ENCODE measurements around the gene CFAP251. TPM values are rescaled to one million over a fixed set of nuclear protein-coding genes. Genes with fewer than 3 reads are reported as not detected.
A peak's percentile ranks its signal among the peaks of the same experiment; 100 is the strongest.

The CFAP251 gene
- total RNA-seq, 2 experiments from 2014 or later = 0.59 to 0.65 TPM

DNA sequence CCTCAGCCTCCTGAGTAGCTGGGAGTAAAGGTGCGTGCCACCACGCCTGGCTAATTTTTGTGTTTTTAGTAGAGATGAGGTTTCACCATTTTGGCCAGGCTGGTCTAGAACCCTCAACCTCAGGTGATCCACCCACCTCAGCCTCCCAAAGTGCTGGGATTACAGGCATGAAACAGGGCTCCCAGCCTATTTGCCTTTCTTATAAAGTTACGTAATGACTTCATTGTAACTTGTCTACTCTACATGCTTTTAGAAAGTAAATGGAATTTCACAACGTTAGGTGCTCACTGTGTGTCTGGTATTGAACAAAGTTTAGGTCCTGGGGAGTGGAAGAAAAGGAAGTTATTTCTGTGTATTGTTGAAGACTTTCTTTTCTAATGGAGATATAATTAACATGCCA is 12.5 kb downstream of the CFAP251 start:
- CTCF ChIA-PET = interaction anchor here (0.6 kb wide), 1 partner anchor 251 kb away, joined by 3 read pairs; no protein-coding TSS in a partner anchor
- POLR2A ChIA-PET = interaction anchor here (0.7 kb wide), 1 partner anchor 97 kb away, joined by 3 read pairs; no protein-coding TSS in a partner anchor

DNA sequence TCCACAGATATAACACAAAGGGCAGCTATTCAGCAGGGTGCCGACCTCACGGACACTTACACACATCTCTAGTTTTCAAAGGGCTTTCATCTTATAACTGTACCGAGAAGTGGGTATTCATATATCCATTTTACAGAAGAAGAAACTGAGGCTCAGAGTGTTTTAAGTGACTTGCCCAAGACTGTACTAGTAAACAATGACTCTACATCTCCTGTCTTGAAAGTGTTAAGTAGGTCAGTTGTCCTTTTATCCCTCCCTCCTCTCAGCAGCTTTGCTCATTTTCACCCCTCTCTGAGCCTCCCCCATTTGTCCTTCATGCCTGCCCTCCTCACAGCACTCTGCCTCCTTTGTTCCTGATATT is 13.8 kb downstream of the CFAP251 start:
- no peaks in the 10 kb centered on the region for H3K4me1 Mint-ChIP-seq
- DNase-seq (no peak), ATAC-seq (no peak)
- intact Hi-C loops (cut with DNase I, micrococcal nuclease) = no loop called here
- CTCF ChIA-PET = interaction anchor here (0.8 kb wide), 1 partner anchor 17 kb away, joined by 3 read pairs; no protein-coding TSS in a partner anchor
- no peaks in the 10 kb centered on the region for H3K27me3 Mint-ChIP-seq
- no peak overlapping the region for H3K4me3 Mint-ChIP-seq
- H3K36me3 Mint-ChIP-seq (ENCODE audit: low read depth) = no peaks in the 10 kb centered on the region
- no peaks in the 10 kb centered on the region for H3K9me3 Mint-ChIP-seq (ENCODE audit: low read depth)
- POLR2A ChIA-PET = no interaction called here
- no peak overlapping the region for H3K27ac Mint-ChIP-seq

More for the DNA sequence above, 12.5 kb downstream of the CFAP251 start:
- H3K36me3 Mint-ChIP-seq (ENCODE audit: low read depth) = no peaks in the 10 kb centered on the region
- H3K4me3 Mint-ChIP-seq = no peak overlapping the region
- H3K9me3 Mint-ChIP-seq (ENCODE audit: low read depth) = no peaks in the 10 kb centered on the region
- DNase-seq = no peak
- intact Hi-C loops (cut with DNase I, micrococcal nuclease) = no loop called here
- H3K27me3 Mint-ChIP-seq = no peaks in the 10 kb centered on the region
- no peaks in the 10 kb centered on the region for H3K4me1 Mint-ChIP-seq
- H3K27ac Mint-ChIP-seq = no peak overlapping the region
- no peak for ATAC-seq

DNA sequence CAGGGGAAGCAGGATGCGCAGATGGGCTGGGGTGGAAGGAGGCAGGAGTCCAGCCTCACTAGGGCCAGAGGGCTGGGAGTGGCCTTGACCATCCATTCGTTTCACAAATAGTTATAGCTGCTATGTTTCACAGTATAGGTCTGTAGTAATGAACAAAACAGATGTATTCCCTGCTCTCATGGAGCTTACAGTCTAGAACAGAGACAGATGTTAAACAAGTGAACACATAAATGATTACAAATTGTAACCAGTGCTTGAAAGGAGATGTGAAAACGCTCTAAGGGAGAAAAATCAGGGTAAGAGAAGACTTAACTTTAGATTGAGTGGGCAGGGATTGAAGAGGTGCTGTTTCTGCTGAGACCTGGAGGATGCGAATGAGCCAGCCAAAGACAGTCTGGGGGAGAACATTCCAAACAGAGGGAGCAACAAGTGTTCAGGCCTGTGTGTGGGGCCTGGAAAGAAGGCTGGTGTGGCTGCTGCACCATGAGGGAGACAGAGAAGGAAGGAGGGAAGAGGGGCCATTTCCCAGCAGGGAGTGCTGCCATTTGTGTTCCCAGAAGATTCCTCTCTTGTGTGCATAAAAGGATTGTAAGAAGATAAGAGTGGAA is 14.6 kb downstream of the CFAP251 start:
- H3K4me3 Mint-ChIP-seq = no peak overlapping the region
- CTCF ChIA-PET = interaction anchor here (0.8 to 0.9 kb wide), 2 partner anchors 15 to 17 kb away, joined by 3 read pairs; partner anchors contain the start of gene CFAP251
- H3K27ac Mint-ChIP-seq = no peak overlapping the region
- peaks cover 2% of the 10 kb centered on the region for H3K4me1 Mint-ChIP-seq
- ATAC-seq (no peak), DNase-seq (no peak)
- H3K9me3 Mint-ChIP-seq (ENCODE audit: low read depth) = no peaks in the 10 kb centered on the region
- intact Hi-C loops (cut with DNase I, micrococcal nuclease) = no loop called here
- no peaks in the 10 kb centered on the region for H3K27me3 Mint-ChIP-seq
- POLR2A ChIA-PET = interaction anchor here (0.6 kb wide), 1 partner anchor 31 kb away, joined by 3 read pairs; no protein-coding TSS in a partner anchor
- no peaks in the 10 kb centered on the region for H3K36me3 Mint-ChIP-seq (ENCODE audit: low read depth)

DNA sequence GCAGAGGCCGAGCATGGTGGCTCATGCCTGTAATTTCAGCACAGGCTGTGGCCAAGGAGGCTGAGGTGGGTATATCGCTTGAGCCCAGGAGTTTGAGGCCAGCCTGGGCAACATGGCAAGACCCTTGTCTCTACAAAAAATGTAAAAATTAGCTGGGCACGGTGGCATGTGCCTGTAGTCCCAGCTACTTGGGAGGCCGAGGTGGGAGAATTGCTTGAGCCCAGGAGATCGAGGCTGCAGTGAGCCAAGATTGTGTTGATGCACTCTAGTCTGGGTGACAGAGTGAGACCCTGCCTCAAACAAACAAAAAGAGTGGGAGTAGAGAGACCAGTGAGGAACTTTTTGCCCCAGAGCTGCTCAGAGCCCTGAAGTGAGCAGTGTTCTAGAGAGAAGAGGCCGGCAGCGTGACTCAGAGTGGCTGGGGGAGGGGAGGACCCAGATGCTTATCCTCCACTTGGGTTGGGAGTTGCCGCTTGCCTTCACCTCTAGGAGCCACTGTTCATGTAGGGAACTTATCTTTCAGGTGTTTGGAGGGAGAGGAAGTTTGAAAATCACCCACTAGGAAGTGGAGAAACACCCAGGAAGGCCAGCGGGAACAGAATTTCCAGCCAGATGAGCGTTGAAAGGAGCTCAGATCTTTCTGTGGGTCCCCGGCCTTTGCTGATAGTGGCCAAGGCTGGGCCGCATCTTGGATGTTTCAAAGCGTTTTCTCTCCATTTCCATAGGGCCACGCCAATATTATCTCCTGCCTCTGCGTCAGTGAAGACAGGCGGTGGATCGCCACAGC is 15.3 kb downstream of the CFAP251 start:
- Mint-ChIP-seq H3K4me1 (peaks cover 2% of the 10 kb centered on the region), H3K36me3 (ENCODE audit: low read depth) (no peaks in the 10 kb centered on the region), H3K4me3 (no peak overlapping the region), H3K27me3 (no peaks in the 10 kb centered on the region), H3K9me3 (ENCODE audit: low read depth) (no peaks in the 10 kb centered on the region), H3K27ac (no peak overlapping the region)
- DNase-seq (no peak), ATAC-seq (no peak)
- ChIA-PET POLR2A (interaction anchor here (0.6 kb wide), 1 partner anchor 31 kb away, joined by 3 read pairs; no protein-coding TSS in a partner anchor), CTCF (interaction anchor here (0.9 kb wide), 1 partner anchor 15 kb away, joined by 3 read pairs; the partner anchor contains the start of gene CFAP251)
- intact Hi-C loops (cut with DNase I, micrococcal nuclease) = no loop called here

DNA sequence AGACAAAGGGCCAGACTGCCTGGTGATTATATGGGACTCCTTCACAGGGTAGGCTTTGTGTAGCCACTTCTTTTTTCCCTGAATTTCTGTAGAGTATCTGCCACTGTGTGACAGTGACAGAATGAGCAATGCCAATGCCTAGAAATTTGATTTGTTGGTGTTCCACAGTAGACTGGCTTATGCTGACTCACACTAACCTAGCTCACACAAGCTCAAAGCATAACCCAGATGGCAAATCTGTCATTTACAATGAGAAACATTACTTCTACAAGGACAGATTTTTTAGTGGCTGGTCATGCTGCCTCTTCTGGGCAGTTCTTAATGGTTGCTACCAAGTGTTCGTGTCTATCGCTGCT is 15.9 kb downstream of the CFAP251 start:
- ChIA-PET POLR2A (no interaction called here), CTCF (interaction anchor here (0.6 kb wide), 1 partner anchor 139 kb away, joined by 3 read pairs; no protein-coding TSS in a partner anchor)
- DNase-seq = no peak

DNA sequence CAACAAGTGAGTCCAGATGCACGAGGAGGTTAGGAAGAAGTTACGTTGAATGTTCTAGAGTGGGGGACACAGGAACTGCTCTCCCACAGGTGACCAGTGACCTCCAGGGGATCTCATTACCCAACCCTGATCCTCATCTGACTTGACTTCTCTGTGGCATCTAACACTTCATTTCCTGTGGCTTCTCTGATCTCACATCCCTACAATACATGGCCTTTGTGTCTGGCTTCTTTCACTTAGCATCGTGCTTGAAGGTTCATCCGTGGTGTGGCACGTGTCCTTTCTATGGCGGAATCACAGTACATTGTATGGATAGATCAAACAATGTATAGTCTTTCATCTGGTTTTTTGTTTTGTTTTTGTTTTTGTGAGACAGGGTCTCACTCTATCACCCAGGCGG is 19.3 kb downstream of the CFAP251 start:
- H3K4me3 Mint-ChIP-seq = no peak overlapping the region
- no peaks in the 10 kb centered on the region for H3K36me3 Mint-ChIP-seq (ENCODE audit: low read depth)
- no peaks in the 10 kb centered on the region for H3K9me3 Mint-ChIP-seq (ENCODE audit: low read depth)
- ATAC-seq = peak; percentile 30
- ChIA-PET POLR2A (interaction anchor here (0.7 kb wide), 1 partner anchor 210 kb away, joined by 3 read pairs; no protein-coding TSS in a partner anchor), CTCF (no interaction called here)
- peaks cover 2% of the 10 kb centered on the region for H3K4me1 Mint-ChIP-seq
- DNase-seq = no peak
- no peak overlapping the region for H3K27ac Mint-ChIP-seq
- H3K27me3 Mint-ChIP-seq = no peaks in the 10 kb centered on the region
- intact Hi-C loops (cut with DNase I, micrococcal nuclease) = no loop called here

More for the DNA sequence above, 15.9 kb downstream of the CFAP251 start:
- ATAC-seq = no peak
- no peaks in the 10 kb centered on the region for H3K9me3 Mint-ChIP-seq (ENCODE audit: low read depth)
- no peak overlapping the region for H3K4me3 Mint-ChIP-seq
- H3K27me3 Mint-ChIP-seq = no peaks in the 10 kb centered on the region
- no peak overlapping the region for H3K27ac Mint-ChIP-seq
- H3K4me1 Mint-ChIP-seq = peaks cover 2% of the 10 kb centered on the region
- intact Hi-C loops (cut with DNase I, micrococcal nuclease) = no loop called here
- H3K36me3 Mint-ChIP-seq (ENCODE audit: low read depth) = no peaks in the 10 kb centered on the region

DNA sequence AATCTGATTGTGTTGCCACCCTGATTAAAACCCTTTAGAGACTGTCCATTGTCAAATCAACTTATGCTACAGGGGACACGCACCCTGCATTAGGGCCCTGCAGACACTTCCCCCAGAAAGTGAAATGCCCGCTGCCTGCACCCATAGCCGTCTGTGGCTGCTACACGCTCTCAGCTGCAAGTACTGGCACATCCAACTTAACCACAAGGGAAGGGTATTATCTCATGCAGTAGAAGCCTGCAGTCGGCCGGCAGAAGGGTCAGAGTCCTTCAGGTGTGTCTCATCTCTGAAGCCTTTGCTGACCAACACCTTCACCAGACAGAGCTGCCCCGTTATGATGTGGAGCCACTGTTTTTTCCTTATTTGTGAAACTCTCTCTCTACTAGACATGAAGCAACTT is 20.8 kb downstream of the CFAP251 start:
- no peak overlapping the region for H3K4me3 Mint-ChIP-seq
- H3K36me3 Mint-ChIP-seq (ENCODE audit: low read depth) = no peaks in the 10 kb centered on the region
- H3K9me3 Mint-ChIP-seq (ENCODE audit: low read depth) = no peaks in the 10 kb centered on the region
- intact Hi-C loops (cut with DNase I, micrococcal nuclease) = no loop called here
- no peak overlapping the region for H3K27ac Mint-ChIP-seq
- peaks cover 2% of the 10 kb centered on the region for H3K4me1 Mint-ChIP-seq
- H3K27me3 Mint-ChIP-seq = no peaks in the 10 kb centered on the region
- ChIA-PET CTCF (no interaction called here), POLR2A (no interaction called here)
- DNase-seq (no peak), ATAC-seq (no peak)

DNA sequence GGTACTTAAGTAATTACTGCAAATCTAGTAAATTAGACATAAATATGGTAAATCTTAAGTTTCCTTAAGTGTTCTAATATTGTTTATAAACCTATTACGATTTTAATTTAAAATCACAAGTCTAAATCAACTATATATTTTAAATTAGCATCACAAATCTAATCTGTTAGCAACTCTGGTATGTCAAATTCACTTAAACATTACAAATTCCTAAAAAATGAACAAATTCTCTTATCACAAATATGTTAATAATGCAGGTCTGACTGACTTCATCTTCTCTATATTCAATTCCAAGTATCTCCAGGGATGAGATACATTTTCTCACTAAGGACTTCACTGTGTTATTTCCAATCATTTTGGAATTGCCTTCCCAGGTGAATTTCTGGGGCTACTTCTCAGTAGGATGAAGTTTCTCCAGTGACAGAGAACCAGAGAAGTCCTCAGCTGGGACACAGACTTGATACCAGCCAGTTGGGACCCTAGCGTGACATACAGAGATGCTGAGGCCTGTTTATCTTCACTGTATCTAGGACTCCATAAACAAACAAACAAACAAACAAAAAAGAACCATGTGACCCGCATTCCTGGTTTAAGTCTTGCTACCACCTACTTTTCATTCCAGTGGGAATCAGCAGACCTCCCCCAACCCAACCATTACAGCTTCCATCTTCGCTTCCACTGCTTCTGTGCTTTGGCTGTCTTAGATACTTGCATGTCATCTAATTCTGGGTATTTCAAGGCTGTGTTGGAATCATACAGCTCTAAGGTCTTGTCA is 21.8 kb downstream of the CFAP251 start:
- POLR2A ChIA-PET = no interaction called here
- ATAC-seq (no peak), DNase-seq (no peak)
- Mint-ChIP-seq H3K4me1 (peaks cover 2% of the 10 kb centered on the region), H3K27ac (no peak overlapping the region), H3K27me3 (no peaks in the 10 kb centered on the region), H3K9me3 (ENCODE audit: low read depth) (no peaks in the 10 kb centered on the region), H3K36me3 (ENCODE audit: low read depth) (no peaks in the 10 kb centered on the region), H3K4me3 (no peak overlapping the region)
- intact Hi-C loops (cut with DNase I, micrococcal nuclease) = no loop called here
- CTCF ChIA-PET = no interaction called here

DNA sequence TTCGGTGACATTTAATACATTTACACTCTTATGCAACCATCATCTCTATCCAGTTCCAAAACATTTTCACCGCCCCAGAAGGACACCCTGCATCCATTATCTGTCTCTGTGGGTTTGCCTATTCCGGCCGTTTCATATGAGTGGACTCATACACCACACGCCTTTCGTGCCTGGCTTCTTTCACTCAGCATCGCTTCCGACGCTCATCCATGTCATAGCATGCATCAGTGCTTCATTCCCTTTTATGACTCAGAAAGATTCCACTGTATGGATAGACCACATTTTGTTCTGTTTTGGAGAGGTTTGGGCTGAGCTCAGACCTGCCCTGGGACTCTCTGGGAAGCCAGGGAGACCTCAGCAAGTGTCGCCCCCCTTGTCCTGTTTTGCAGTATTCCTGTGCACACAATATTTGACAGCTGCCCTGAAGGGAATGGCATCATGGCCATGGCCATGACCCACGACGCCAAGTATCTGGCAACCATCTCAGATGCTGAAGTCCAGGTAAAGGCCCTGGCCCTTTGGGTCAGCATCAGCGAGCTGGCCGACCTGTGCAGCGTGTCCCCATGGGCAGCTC is 23.8 kb downstream of the CFAP251 start:
- H3K4me1 Mint-ChIP-seq = peaks cover 2% of the 10 kb centered on the region
- no peaks in the 10 kb centered on the region for H3K27me3 Mint-ChIP-seq
- H3K4me3 Mint-ChIP-seq = no peak overlapping the region
- no peaks in the 10 kb centered on the region for H3K9me3 Mint-ChIP-seq (ENCODE audit: low read depth)
- DNase-seq (no peak), ATAC-seq (no peak)
- H3K27ac Mint-ChIP-seq = no peak overlapping the region
- ChIA-PET CTCF (no interaction called here), POLR2A (no interaction called here)
- intact Hi-C loops (cut with DNase I, micrococcal nuclease) = no loop called here
- H3K36me3 Mint-ChIP-seq (ENCODE audit: low read depth) = no peaks in the 10 kb centered on the region

DNA sequence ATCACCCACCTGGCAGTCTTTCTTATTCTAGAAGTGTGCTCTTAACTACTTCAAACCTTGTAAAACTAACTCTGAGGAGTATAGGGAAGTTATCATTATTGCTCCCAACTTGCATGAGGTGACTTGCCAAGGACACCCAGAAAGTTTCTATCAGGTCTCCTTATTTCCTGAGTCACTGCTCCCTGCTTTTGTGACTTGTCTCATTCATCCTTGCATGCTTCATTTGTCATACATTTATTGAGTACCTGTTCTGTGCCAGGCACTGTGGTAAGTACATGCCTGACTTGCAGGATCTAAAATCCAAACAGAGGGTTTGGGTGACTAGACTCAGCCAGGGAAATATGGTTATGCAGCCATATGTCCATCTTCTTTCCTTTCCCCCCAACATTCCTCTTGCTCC is 25.5 kb downstream of the CFAP251 start:
- intact Hi-C loops (cut with DNase I, micrococcal nuclease) = no loop called here
- CTCF ChIA-PET = no interaction called here
- Mint-ChIP-seq H3K27ac (no peak overlapping the region), H3K9me3 (ENCODE audit: low read depth) (no peaks in the 10 kb centered on the region), H3K36me3 (ENCODE audit: low read depth) (no peaks in the 10 kb centered on the region), H3K27me3 (no peaks in the 10 kb centered on the region), H3K4me1 (no peaks in the 10 kb centered on the region), H3K4me3 (no peak overlapping the region)
- ATAC-seq (no peak), DNase-seq (no peak)
- POLR2A ChIA-PET = no interaction called here

DNA sequence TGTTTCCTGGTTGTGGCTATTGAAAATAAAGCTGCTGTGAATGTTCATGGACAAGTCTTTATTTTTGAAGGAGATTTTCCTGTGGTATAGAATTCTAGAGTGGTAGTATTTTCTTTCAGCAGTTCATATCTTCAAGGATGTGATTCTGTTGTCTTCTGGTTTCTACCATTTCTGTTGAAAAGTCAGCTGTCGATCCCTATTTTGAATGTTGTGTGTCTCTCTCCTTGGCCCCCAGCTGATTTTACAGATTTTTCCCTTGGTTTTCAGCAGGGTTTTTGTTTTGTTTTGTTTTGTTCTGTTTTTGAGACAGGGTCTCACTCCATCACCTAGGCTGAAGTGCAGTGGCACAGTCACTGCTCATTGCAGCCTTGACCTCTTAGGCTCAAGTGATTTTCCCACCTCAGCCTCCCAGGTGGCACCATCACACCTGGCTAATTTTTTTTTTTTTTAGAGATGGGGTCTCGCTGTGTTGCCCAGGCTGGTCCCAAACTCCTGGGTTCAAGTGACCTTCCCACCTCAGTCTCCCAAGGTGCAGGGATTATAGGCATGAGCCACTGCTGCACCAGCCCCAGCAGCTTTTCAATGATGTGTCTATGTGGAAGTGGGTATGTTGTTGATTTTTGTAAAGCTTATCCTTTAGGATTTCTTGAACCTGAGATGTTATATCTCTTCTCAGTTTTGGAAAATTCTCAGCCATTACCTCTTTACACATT is 28.1 kb downstream of the CFAP251 start:
- CTCF ChIA-PET = interaction anchor here (0.8 to 0.9 kb wide), 4 partner anchors 8 to 207 kb away, joined by 3 to 4 read pairs (median 3); no protein-coding TSS in a partner anchor
- Mint-ChIP-seq H3K36me3 (ENCODE audit: low read depth) (no peaks in the 10 kb centered on the region), H3K4me1 (no peaks in the 10 kb centered on the region), H3K9me3 (ENCODE audit: low read depth) (no peaks in the 10 kb centered on the region), H3K27ac (no peak overlapping the region), H3K4me3 (no peak overlapping the region), H3K27me3 (no peaks in the 10 kb centered on the region)
- POLR2A ChIA-PET = no interaction called here
- no peak for ATAC-seq
- intact Hi-C loops (cut with DNase I, micrococcal nuclease) = no loop called here
- DNase-seq = no peak
